H54 (cell line): ENCODE measurements around the gene KIFC3.

Source experiments
- DNase-seq: peaks from one replicate; pipeline ENCODE4 v3.0.0; 2011; ENCODE audit warnings: low spot score, mixed read lengths; ENCODE audit not compliant: insufficient read length
- FAIRE-seq: peaks from 3 replicates; lab custom pipeline; 2011; peaks lifted over from hg19 to GRCh38; lab: Jason Lieb, UNC
- POLR2A ChIP-seq: IDR thresholded peaks from 2 replicates; pipeline ENCODE4 v1.6.1; 2011; ENCODE audit warnings: low read depth, mild to moderate bottlenecking, low read length

The KIFC3 gene

GRCh38 chr16:57834936-57835335, 32.6 kb upstream of the KIFC3 start:
- no peak for TF ChIP-seq POLR2A
- DNase-seq: peak; percentile 65
- FAIRE-seq: peak; percentile 57

DNA sequence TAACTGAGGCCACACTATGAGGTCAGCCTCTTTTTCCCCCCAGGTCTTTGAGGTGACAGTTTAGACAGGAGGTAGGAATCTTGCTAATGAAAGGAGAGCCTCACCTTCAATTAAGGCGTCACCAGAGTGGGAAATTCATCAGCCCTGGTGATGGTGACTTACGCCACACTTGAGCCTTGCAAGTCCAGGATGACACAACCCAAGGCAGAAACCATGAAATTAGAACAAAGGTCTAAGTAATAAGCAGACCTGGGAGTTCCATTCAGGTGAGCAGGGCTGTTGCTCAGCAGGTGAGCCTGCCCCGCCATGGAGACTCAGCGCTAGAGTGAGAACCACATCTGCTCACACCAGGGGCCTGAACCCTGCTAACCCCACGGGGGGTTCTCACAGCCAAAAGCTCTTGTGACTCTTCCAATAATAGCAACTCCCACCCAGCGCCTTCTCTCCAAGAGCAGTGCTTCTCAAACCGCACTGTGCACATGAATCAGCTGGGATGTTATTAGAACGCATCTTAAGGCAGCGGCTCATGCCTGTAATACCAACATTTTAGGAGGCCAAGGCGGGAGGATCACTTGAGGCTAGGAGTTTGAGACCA, 28.7 kb upstream of the KIFC3 start:
- DNase-seq (no peak), FAIRE-seq (no peak)
- TF ChIP-seq POLR2A: no peak

- TF ChIP-seq POLR2A: no peak
- no peak for FAIRE-seq
- DNase-seq: no peak
Measured at GRCh38 chr16:57829969-57830360, 27.7 kb upstream of the KIFC3 start.

DNA sequence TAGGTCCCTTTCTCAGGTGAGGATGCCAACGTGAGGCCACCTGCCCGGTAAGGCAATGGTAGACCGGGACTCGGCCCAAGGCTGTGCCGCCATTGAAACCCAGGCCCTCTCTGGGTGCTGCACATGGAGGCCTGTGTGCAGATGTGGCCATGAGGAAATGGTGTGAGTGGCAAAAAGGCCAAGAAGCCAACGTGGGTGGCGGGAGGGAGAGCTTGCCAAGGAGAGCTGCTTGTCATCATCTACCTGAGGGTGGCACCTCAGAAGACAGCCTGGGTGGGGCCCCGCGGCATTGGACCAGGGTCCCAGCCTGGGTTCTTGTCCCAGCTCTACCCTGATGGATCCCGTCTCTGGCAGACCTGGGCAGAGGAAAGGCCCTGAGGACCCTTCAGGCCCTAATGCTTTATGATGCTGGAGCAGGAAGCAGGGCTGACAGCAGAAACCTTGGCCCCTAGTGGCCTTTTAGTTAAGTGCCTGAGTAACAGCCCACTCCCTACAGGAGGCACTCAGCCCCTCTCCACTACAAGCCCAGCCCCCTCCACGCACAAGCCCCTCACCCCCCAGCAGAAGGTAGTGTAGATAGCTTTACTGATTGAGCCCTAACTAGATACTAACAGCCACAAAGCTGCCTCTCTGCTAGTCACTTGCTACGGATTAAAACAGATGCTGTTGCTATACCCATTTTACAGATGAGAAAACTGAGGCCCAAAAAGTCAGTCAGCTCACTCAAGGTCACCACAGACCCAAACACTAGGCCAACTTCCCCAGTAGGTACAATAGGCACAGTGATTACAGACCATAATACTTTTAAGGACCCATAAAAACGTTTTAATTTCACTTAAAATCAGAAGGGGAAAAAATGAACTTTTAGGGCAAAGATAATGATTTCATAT, 26.2 kb upstream of the KIFC3 start:
- no peak for FAIRE-seq

DNA sequence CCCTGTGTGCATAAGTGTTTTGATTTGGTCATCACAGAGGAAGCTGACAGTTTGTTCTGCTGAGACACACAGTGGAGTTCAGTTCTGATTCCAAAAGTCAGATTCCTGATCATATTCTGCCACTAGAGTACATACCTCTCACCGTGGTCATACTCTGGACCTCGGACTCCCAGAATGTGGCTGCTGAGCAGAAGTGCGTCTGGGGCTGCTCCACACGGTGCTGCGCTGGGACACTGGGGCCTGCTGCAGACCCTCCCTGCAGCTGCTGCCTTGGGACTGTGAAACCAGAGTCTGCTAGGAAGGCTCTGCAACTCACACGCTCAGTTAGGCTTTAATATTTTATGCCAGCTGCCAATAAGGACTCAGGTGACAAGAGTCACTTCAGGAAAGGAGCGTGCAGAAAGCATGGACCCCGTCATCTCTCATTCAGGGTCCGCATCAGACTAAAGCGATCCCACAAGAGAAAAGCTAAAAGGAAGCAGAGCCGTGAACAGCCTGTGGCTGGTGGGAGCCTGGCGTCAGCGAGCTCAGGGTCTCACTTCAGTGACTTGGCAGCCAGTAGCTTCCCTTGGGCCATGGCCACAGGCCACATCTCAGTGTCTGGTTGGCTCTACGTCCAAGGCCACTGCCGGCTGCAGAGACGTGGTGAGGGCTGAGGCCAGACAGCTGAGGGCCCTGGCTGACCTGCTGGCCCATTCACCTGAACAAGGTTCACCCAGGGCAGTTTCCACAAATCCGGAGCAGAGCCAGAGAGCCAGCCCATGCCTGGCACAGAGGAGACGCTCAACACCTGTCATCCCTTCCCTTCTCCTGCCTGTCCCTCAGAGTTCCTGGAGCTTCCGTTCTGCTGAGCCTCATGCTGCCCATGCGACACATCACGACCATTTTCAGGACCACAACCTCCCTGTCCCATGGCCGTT, 24.7 kb upstream of the KIFC3 start:
- DNase-seq (no peak), FAIRE-seq (no peak)
- TF ChIP-seq POLR2A: no peak

More for the DNA sequence above, 26.2 kb upstream of the KIFC3 start:
- no peak for TF ChIP-seq POLR2A
- DNase-seq: no peak

DNA sequence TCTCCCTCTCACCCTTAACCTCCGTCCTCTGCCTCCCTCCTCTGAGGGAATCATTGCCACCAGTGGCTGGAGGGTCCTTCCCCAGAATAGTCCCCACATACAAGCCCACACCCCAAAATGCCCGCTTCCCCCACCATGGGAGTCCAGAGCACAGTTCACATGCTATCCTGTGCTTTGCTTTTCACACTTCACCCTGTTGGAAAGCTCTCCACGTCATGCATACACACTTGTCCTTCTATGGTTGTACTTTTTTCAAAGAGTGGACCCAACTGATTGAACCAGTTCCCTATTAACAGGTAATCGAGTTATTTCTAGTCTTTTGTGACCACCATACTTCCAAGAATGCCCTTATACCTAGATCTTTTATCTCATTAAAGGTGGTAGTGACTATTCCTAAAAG, 23.8 kb upstream of the KIFC3 start:
- no peak for DNase-seq

GRCh38 chr16:57825298-57826044, 23.2 kb upstream of the KIFC3 start:
- no peak for TF ChIP-seq POLR2A
- FAIRE-seq (no peak), DNase-seq (no peak)

More for the DNA sequence above, 23.8 kb upstream of the KIFC3 start:
- TF ChIP-seq POLR2A: no peak
- FAIRE-seq: no peak

- DNase-seq (no peak), FAIRE-seq (no peak)
- TF ChIP-seq POLR2A: no peak
Measured at GRCh38 chr16:57824888-57825287, 22.6 kb upstream of the KIFC3 start.

- no peak for FAIRE-seq
Measured at GRCh38 chr16:57823836-57824235, 21.5 kb upstream of the KIFC3 start.

DNA sequence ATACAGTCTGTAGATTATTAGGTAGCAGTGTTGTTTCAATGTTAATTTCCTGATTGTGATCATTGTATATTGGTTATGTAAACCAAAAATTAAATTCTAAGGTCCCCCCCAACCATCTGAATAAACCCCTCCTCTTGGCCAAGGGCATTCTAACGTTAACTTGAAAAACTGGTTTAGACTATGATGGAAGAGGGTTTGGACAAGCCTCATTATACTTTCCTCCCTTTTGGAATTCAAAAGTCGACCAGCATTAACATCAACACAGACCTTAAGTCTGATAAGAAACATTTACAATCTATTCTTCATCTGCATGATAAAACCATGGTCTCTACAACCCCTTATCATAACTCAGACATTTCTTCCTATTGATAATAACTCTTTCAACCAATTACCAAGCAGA, 20.6 kb upstream of the KIFC3 start:
- no peak for TF ChIP-seq POLR2A
- no peak for DNase-seq
- no peak for FAIRE-seq

More at GRCh38 chr16:57823836-57824235, 21.5 kb upstream of the KIFC3 start:
- no peak for DNase-seq
- TF ChIP-seq POLR2A: no peak

- FAIRE-seq: no peak
- no peak for TF ChIP-seq POLR2A
- DNase-seq: no peak
Measured at GRCh38 chr16:57822018-57822553, 19.8 kb upstream of the KIFC3 start.

DNA sequence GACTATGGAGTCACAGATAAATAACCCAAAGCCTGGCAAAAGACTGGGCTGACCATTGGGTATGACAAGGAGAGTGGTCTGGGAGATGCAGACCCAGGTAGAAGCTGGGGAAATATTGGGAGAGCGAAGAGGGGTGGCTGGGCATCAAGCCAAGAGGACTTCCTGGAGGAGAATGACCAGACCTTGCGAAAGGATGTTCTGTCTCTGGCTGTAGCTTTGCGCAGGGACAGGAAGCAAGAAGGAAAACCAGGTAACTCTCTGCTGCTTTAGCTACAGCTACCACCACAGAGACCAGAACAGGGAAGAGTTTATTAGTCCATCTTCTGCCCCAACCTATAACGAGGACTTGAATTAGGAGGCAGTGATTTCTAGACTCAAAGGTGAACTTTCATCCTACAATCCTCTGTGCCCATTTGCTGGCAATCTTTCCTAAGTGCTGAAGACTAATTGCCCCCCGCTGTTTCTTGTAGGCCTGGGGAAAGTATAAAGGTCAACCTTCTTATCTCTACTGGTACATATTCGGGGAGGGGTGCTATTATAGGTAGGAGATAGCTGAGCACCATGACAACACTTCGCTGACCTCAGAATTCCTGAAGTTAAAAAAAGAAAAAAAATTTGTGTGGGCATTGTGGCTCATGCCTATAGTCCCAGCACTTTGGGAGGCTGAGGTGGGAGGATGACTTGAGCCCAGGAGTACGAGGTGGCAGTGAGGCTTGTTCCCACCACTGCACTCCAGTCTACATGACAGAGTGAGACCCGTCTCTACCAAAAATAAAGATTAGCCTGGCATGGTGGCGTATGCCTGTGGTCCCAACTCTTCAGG, 19.1 kb upstream of the KIFC3 start:
- TF ChIP-seq POLR2A: no peak
- DNase-seq (no peak), FAIRE-seq (no peak)
